Activated CD4-positive, alpha-beta T cell treated with anti-CD3 and anti-CD28 coated beads, Interleukin-2, amount 50 U/mL, for 24 hours (primary cell): ENCODE data around the gene LARGE1.

Source experiments
- DNase-seq, 2 donors: peaks; one replicate each; pipeline ENCODE4 v3.0.0-alpha.2; 2020; ENCODE audit warnings: low read depth in 1 of 2, low spot score in 1 of 2

LARGE1 gene

DNA sequence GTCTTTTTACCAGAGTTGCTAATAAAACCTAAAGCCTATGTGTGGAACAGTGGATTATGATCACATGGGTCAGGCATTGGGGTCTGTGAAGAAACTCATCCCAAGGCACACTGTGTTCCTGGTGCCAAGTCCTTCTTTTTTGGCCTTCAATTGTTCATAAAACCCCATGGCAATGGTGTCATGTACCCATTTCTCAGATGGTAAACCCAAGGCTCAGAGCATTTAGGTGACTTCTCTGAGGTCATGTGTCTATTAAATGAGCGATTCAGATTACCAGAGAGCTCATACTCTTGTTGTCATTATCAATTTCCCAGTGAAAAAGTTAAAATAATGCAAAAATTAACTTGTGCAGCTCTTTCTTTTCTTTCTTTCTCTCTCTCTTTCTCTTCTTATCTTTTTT is 589.3 kb downstream of the LARGE1 start:
- no peak for DNase-seq

GRCh38 chr22:33330534-33330933 is 589.7 kb downstream of the LARGE1 start:
- DNase-seq = no peak

GRCh38 chr22:33329398-33329797 is 590.9 kb downstream of the LARGE1 start:
- DNase-seq = no peak

- no peak for DNase-seq
Measured at GRCh38 chr22:33328789-33329296, 591.4 kb downstream of the LARGE1 start.

- DNase-seq = no peak
Measured at GRCh38 chr22:33327348-33327860, 592.9 kb downstream of the LARGE1 start.

DNA sequence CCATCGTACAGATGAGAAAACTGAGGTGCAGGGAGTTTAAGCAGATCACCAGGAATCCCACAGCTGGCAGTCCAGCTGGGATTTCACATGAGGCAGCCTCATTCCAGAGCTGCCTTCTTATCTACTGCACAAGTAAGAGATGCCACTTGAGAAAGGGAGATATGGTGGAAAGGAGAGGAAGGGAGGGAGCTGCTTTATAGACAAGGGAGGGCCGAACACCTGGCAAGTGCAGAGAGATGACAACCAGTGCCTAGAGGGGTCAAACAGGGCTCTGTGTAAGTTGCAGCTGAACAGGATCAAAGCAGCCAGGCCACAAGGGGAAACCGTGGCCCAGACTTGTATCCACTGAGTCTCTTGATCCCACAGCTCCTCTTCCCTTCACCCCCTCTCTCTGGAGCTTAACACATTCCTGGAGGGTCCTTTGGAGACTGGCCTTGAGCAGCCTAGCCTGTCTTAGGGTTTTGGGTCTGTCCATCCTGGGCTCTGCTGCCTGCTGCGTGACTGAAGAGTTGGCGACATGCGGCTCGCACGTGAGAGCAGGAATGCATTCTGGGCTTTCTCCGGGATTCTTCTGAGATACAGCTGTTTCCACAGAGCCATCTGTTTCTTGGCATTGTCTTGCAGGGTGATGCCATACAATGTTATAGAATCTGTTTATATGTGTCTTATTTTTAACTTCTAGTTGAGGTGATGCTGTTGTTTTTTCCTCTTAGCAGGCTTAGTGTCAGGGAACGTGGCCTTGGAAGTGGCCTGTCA is 593.6 kb downstream of the LARGE1 start:
- DNase-seq = no peak

GRCh38 chr22:33325232-33326004 is 594.9 kb downstream of the LARGE1 start:
- no peak for DNase-seq

DNA sequence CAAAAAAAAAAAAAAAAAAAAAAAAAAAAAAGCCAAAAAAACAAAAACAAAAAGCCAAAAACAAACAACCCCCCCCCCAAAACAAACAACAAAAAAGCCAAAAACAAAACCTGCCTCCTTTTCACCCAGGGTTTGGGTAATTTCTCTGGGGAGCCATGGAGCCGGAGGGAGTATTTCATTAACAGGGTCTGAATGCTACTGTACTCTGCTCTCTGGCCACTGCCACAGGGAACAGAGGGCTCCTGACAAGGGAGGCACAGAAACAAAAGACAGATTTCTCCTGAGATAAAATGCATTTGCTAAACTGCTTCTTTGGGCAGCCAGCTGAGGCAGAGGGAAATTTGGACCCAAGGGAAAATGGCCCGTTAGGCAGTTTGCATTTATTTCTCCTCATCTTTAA is 596.0 kb downstream of the LARGE1 start:
- DNase-seq = no peak

GRCh38 chr22:33321466-33321865 is 598.8 kb downstream of the LARGE1 start:
- DNase-seq = no peak

DNA sequence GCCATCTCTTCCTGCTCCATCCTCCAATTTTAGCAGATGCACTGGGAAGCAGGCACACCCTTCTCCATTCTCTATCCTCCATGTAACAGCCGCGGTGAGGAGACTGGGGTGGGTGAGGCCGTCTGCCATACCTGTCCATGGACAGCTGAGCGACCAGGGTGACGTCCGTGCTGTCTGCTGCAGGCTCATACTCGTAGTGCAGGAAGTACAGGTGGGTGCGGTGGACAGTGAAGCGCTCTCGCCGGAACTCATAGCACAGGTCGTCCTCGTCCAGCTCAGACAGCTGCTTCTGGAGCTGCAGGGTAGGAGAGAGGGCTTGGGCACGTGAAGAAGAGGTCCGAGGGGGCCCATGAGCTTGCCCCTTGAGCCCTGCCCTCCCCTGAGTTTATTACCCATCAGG is 604.3 kb downstream of the LARGE1 start:
- no peak for DNase-seq

DNA sequence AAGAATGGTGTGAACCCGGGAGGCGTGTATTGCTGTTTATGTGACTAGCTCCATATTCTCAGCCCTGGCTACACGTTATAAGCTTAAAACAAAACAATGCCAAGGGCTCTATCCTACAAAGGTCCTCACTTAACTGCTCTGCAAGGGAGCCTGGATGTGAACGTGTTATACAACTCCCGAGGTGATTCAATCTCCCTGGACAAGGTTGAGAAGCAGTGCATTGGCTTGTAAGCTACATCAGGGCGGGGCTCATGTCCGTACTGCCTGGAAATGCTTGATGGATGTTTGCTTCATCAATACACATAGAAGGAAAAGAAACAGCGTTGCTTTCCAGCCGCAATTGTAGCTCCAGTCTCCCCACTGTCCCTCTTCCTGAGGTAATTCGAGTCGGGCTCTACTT is 605.2 kb downstream of the LARGE1 start:
- no peak for DNase-seq

GRCh38 chr22:33314316-33314715 is 606.0 kb downstream of the LARGE1 start:
- DNase-seq = no peak

- DNase-seq = no peak
Measured at GRCh38 chr22:33303099-33303498, 617.2 kb downstream of the LARGE1 start.

GRCh38 chr22:33302549-33302948 is 617.7 kb downstream of the LARGE1 start:
- no peak for DNase-seq

DNA sequence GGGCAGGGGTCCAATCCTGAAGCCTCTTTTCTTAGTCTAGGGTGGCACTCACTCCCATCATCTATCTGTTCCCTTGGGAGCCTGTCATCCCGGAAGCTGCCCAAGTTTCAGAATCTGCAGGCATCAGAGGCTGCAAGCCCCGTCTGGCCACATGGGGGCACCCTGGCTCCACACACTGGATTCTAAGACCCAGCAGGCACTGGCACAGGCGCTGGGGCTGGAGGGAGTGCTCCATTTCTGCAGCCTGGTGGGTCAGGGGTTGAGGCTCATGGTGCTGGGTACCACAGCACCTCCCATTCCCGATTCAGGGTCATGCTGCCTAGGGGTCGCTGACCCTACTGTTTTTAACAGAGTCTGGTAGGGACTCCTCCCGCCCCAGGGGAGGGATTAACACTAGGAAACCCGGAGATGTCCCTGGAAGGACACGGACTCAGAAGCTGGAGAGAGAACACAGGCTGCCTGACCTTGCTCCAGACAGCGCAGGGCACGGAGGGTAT is 618.2 kb downstream of the LARGE1 start:
- peak; percentile 9 to 39 for DNase-seq

GRCh38 chr22:33300165-33300564 is 620.1 kb downstream of the LARGE1 start:
- no peak for DNase-seq

GRCh38 chr22:33299245-33299956 is 620.9 kb downstream of the LARGE1 start:
- DNase-seq = no peak

DNA sequence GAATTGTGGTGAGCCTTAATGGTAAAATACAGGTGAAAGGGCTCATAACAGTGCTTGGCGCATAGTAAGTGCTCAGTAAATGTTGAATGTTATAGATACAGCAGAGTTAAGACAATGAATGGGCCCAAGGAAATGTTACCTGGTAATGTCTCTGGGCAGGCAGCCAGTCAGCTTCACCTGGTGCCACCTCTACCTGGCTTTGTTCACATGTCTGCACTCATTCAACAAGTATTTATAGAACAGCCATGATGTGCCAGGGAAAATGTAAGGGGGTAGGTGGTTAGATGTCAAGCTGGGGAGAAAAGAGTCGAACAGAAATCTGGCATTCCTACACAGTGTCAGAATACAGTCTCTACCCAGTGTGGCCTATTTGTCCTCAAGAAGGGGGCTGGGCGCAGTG is 623.3 kb downstream of the LARGE1 start:
- no peak for DNase-seq

DNA sequence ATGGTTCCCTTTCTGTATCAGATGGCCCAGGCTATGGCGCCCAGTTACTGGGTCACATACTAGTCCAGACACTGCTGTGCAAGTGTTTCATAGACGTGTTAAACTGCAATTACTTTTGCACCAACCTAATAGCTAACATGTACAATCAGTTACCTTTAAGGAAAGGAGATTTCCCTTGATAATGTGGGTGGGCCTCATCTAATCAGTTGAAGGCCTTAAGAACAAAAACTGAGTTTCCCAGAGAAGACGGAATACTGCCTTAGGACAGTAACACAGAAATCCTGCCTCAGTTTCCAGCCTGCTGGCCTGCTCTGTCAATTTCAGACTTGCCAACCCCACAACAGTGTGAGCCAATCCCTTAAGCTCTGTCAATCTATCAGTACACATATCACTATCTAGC is 632.2 kb downstream of the LARGE1 start:
- DNase-seq = no peak

DNA sequence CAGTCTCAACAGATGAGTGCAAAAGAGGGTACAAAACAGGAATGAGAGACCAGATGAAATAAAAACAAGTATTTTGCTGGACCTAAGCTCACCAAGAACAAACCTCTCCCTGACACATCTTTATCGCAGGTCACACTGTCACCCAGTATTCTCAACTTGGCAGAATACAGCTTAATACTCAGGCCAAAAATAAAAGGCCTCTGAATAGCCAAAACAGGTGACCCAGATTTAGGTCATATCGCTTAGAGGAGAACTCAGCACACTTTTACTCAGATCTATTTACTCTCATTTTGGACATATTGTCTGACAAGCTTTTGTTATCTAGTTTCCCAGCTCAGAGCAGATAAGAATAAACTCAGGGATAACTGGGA is 645.2 kb downstream of the LARGE1 start:
- DNase-seq = no peak
